ENCODE results near the gene POLR1G.

Gene POLR1G

GRCh38 chr19:45443462-45444317 is 37.2 kb downstream of the POLR1G start:
- Histone ChIP-seq H3K27me3 (ENCODE audit: insufficient read depth, insufficient read length) (no peaks in the 10 kb centered on the region), H3K36me3 (ENCODE audit: insufficient read depth, insufficient read length, low read length) (no peaks in the 10 kb centered on the region), H3K9me3 (ENCODE audit: insufficient read depth, low read length) (no peaks in the 10 kb centered on the region), H3K4me1 (ENCODE audit: insufficient read depth, insufficient read length) (peaks cover 13% of the 10 kb centered on the region), H3K4me3 (ENCODE audit: insufficient read length, low read depth) (peak overlapping the region; percentile 57), H3K9ac (ENCODE audit: insufficient read length, low read depth) (peak overlapping the region; percentile 82)
- no peak for DNase-seq (ENCODE audit: low read depth, low spot score)
- TF ChIP-seq YY1 (IDR thresholded peaks at IDR 0.05; ENCODE audit: insufficient read depth, insufficient read length) (no peak), SUZ12 (IDR thresholded peaks at IDR 0.05; ENCODE audit: extremely low read depth, insufficient read depth, insufficient read length) (no peak), ZNF274 (IDR thresholded peaks at IDR 0.05; ENCODE audit: low read depth, low read length) (no peak)

- DNase-seq (ENCODE audit: low read depth, low spot score) = no peak
- Histone ChIP-seq H3K36me3 (ENCODE audit: insufficient read depth, insufficient read length, low read length) (no peaks in the 10 kb centered on the region), H3K4me1 (ENCODE audit: insufficient read depth, insufficient read length) (peaks cover 13% of the 10 kb centered on the region), H3K9me3 (ENCODE audit: insufficient read depth, low read length) (no peaks in the 10 kb centered on the region), H3K27me3 (ENCODE audit: insufficient read depth, insufficient read length) (no peaks in the 10 kb centered on the region), H3K4me3 (ENCODE audit: insufficient read length, low read depth) (peak overlapping the region; percentile 40), H3K9ac (ENCODE audit: insufficient read length, low read depth) (peak overlapping the region; percentile 78)
- no peak for TF ChIP-seq SUZ12 (IDR thresholded peaks at IDR 0.05; ENCODE audit: extremely low read depth, insufficient read depth, insufficient read length)
- no peak for TF ChIP-seq ZNF274 (IDR thresholded peaks at IDR 0.05; ENCODE audit: low read depth, low read length)
- no peak for TF ChIP-seq YY1 (IDR thresholded peaks at IDR 0.05; ENCODE audit: insufficient read depth, insufficient read length)
Observed at GRCh38 chr19:45444318-45445041, 38.0 kb downstream of the POLR1G start.

- Histone ChIP-seq H3K27me3 (ENCODE audit: insufficient read depth, insufficient read length) (no peaks in the 10 kb centered on the region), H3K4me3 (ENCODE audit: insufficient read length, low read depth) (no peak overlapping the region), H3K4me1 (ENCODE audit: insufficient read depth, insufficient read length) (peaks cover 13% of the 10 kb centered on the region), H3K36me3 (ENCODE audit: insufficient read depth, insufficient read length, low read length) (no peaks in the 10 kb centered on the region), H3K9me3 (ENCODE audit: insufficient read depth, low read length) (no peaks in the 10 kb centered on the region), H3K9ac (ENCODE audit: insufficient read length, low read depth) (no peak overlapping the region)
- TF ChIP-seq SUZ12 (IDR thresholded peaks at IDR 0.05; ENCODE audit: extremely low read depth, insufficient read depth, insufficient read length) = no peak
- no peak for TF ChIP-seq YY1 (IDR thresholded peaks at IDR 0.05; ENCODE audit: insufficient read depth, insufficient read length)
- TF ChIP-seq ZNF274 (IDR thresholded peaks at IDR 0.05; ENCODE audit: low read depth, low read length) = no peak
- DNase-seq (ENCODE audit: low read depth, low spot score) = no peak
Observed at GRCh38 chr19:45445139-45445538, 38.7 kb downstream of the POLR1G start.

GRCh38 chr19:45446295-45446694 is 39.9 kb downstream of the POLR1G start:
- Histone ChIP-seq H3K36me3 (ENCODE audit: insufficient read depth, insufficient read length, low read length) (no peaks in the 10 kb centered on the region), H3K4me3 (ENCODE audit: insufficient read length, low read depth) (no peak overlapping the region), H3K9ac (ENCODE audit: insufficient read length, low read depth) (no peak overlapping the region), H3K27me3 (ENCODE audit: insufficient read depth, insufficient read length) (peaks cover 5% of the 10 kb centered on the region), H3K9me3 (ENCODE audit: insufficient read depth, low read length) (no peaks in the 10 kb centered on the region), H3K4me1 (ENCODE audit: insufficient read depth, insufficient read length) (peaks cover 9% of the 10 kb centered on the region)
- TF ChIP-seq YY1 (IDR thresholded peaks at IDR 0.05; ENCODE audit: insufficient read depth, insufficient read length) (no peak), ZNF274 (IDR thresholded peaks at IDR 0.05; ENCODE audit: low read depth, low read length) (no peak), SUZ12 (IDR thresholded peaks at IDR 0.05; ENCODE audit: extremely low read depth, insufficient read depth, insufficient read length) (no peak)
- no peak for DNase-seq (ENCODE audit: low read depth, low spot score)

GRCh38 chr19:45446944-45447343 is 40.5 kb downstream of the POLR1G start:
- Histone ChIP-seq H3K27me3 (ENCODE audit: insufficient read depth, insufficient read length) (peaks cover 11% of the 10 kb centered on the region), H3K4me1 (ENCODE audit: insufficient read depth, insufficient read length) (peaks cover 9% of the 10 kb centered on the region), H3K9ac (ENCODE audit: insufficient read length, low read depth) (no peak overlapping the region)

GRCh38 chr19:45448425-45448756 is 41.9 kb downstream of the POLR1G start:
- peaks cover 11% of the 10 kb centered on the region for H3K27me3 ChIP-seq (ENCODE audit: insufficient read depth, insufficient read length)
- H3K9me3 ChIP-seq (ENCODE audit: insufficient read depth, low read length) = no peaks in the 10 kb centered on the region
- H3K9ac ChIP-seq (ENCODE audit: insufficient read length, low read depth) = no peak overlapping the region
- no peak for TF ChIP-seq YY1 (IDR thresholded peaks at IDR 0.05; ENCODE audit: insufficient read depth, insufficient read length)
- no peak for TF ChIP-seq SUZ12 (IDR thresholded peaks at IDR 0.05; ENCODE audit: extremely low read depth, insufficient read depth, insufficient read length)
- TF ChIP-seq ZNF274 (IDR thresholded peaks at IDR 0.05; ENCODE audit: low read depth, low read length) = no peak
- DNase-seq (ENCODE audit: low read depth, low spot score) = no peak
- H3K36me3 ChIP-seq (ENCODE audit: insufficient read depth, insufficient read length, low read length) = no peaks in the 10 kb centered on the region
- H3K4me1 ChIP-seq (ENCODE audit: insufficient read depth, insufficient read length) = peaks cover 2% of the 10 kb centered on the region
- no peak overlapping the region for H3K4me3 ChIP-seq (ENCODE audit: insufficient read length, low read depth)

More at GRCh38 chr19:45446944-45447343, 40.5 kb downstream of the POLR1G start:
- no peak overlapping the region for H3K4me3 ChIP-seq (ENCODE audit: insufficient read length, low read depth)
- H3K9me3 ChIP-seq (ENCODE audit: insufficient read depth, low read length) = no peaks in the 10 kb centered on the region
- H3K36me3 ChIP-seq (ENCODE audit: insufficient read depth, insufficient read length, low read length) = no peaks in the 10 kb centered on the region
- TF ChIP-seq SUZ12 (IDR thresholded peaks at IDR 0.05; ENCODE audit: extremely low read depth, insufficient read depth, insufficient read length) (no peak), YY1 (IDR thresholded peaks at IDR 0.05; ENCODE audit: insufficient read depth, insufficient read length) (no peak), ZNF274 (IDR thresholded peaks at IDR 0.05; ENCODE audit: low read depth, low read length) (no peak)
- DNase-seq (ENCODE audit: low read depth, low spot score) = no peak

GRCh38 chr19:45448887-45449299 is 42.4 kb downstream of the POLR1G start:
- no peak for DNase-seq (ENCODE audit: low read depth, low spot score)

More at GRCh38 chr19:45448887-45449299, 42.4 kb downstream of the POLR1G start:
- Histone ChIP-seq H3K9me3 (ENCODE audit: insufficient read depth, low read length) (no peaks in the 10 kb centered on the region), H3K9ac (ENCODE audit: insufficient read length, low read depth) (no peak overlapping the region), H3K4me3 (ENCODE audit: insufficient read length, low read depth) (no peak overlapping the region), H3K36me3 (ENCODE audit: insufficient read depth, insufficient read length, low read length) (no peaks in the 10 kb centered on the region), H3K4me1 (ENCODE audit: insufficient read depth, insufficient read length) (peaks cover 2% of the 10 kb centered on the region), H3K27me3 (ENCODE audit: insufficient read depth, insufficient read length) (peaks cover 11% of the 10 kb centered on the region)
- TF ChIP-seq ZNF274 (IDR thresholded peaks at IDR 0.05; ENCODE audit: low read depth, low read length) = no peak
- TF ChIP-seq YY1 (IDR thresholded peaks at IDR 0.05; ENCODE audit: insufficient read depth, insufficient read length) = no peak
- no peak for TF ChIP-seq SUZ12 (IDR thresholded peaks at IDR 0.05; ENCODE audit: extremely low read depth, insufficient read depth, insufficient read length)

All from NT2/D1 (cell line).